NCI-H2029 (cell line): ENCODE measurements around the gene BRAF.
A peak's percentile ranks its signal among the peaks of the same experiment; 100 is the strongest.
"Not testable (repeated sequence)": the region's sequence is repeated elsewhere in the genome, so short reads cannot be mapped to it uniquely, and the experiment has no call there.

ENCODE experiments used
- DNase-seq: peaks from one replicate; lab custom pipeline; 2025; lab: John Stamatoyannopoulos, UW

The BRAF gene

GRCh38 chr7:140924821-140925421 is at the start of gene BRAF:
TSS of gene BRAF (minus strand) at chr7:140924929. CDS start at chr7:140924703, 226 bp downstream.
- peak; percentile 82 for DNase-seq

DNA sequence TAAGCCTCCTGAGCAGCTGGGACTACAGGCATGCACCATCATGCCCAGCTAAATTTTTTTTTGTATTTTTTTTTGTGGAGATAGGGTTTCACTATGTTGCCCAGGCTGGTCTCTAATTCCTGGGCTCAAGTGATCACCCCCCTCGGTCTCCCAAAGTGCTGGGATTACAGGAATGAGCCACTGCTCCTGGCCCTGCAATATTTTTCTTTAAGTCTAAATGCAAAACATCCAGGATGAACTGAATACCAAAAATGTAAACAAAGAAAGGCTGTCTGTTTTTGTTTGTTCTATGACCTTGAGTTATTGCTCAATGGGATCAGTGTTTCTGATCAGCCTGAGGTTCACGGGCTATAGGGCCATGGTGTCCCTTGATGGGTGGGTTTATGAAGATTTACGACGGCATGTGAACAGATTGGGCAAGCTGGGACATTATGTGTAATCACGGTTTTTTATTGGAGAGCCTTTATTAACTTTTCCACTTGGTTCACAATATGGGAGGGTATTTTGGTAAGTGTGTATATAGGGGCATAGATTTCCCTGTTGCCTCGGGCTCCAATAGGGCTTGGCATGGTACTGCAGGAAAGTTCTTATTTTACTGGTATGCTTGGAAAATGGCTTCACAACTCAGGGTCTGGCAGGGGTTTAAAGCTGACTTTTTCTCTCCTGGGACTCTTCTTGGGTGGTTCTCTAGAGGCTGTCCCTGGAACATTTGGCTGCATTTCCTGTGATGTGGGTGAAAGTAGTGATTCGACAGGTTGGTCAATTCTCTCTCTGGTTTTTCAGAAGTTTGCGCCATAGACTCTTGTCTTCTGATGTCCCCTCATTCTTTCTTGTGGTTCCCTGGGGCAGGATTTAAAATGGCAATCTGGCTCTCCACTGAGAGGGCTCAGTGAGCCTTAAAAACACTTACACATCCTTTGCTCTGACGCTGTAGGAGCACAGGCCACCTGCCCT is 48.4 kb upstream of the BRAF start:
- DNase-seq, result no peak

DNA sequence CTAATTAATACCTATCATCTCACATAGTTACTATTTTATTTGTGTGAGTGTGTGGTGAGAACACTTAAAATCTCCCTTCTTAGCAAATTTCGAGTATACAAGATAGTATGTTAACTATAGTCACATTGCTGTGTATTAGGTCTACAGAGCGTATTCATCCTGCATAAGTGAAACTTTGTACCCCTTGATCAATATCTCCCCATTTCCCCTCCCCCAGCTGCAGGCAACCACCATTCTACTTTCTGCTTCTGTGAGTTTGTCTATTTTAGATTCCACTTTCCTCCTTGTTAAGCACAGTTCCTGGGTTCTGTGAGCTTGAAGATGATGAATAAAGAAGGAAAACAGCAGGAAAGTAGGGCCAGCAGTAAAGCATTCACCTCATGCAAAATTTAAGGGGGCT is 47.6 kb upstream of the BRAF start:
- no peak for DNase-seq

GRCh38 chr7:140967438-140967837 is 42.7 kb upstream of the BRAF start:
- no peak for DNase-seq

DNA sequence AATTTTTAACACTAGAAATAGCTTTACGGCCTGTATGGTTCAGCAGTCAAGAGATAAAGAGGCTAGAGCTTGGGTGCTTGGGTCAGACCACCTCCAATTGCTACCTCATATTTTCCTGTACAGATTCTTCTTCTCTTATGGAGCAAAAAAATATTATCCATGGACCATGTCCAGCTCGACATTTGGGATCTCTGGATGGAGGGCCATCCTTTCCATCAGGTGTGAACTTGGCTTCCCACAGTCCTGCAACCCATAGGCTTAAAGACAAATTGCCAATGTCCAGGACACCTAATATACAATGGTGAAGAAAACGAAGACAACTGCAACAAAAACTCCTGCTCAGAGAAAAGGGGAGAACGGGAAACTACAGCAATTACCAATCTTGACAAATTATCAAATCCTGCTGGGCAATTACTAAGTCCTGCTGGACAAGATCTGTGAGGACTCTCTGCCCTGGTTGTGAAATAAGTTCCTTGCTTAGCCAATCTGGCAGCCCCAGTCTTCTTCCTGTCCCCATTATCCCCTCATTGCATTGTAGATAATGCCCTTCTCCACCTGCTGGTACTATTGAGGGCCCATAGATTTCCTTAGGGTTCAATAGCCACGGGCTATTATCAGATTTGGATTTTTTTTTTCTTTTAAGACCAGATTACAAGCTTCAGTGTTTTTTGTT is 42.0 kb upstream of the BRAF start:
- no peak for DNase-seq

DNA sequence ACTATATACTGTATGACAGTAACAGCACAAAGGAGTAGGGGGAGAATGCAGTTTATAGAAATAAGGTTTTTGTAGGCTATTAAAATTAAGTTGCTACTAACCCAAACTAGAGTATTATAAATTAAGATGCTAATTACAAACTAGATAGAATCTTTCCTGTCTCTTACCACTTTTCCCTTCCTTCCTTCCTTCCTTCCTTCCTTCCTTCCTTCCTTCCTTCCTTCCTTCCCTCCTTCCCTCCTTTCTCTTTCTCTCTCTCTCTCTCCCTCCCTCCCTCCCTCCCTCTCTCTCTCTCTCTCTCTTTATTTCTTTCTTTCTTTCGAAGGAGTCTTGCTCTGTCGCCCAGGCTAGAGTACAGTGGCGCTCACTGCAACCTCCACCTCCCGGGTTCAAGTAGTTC is 36.4 kb upstream of the BRAF start:
- no peak for DNase-seq

DNA sequence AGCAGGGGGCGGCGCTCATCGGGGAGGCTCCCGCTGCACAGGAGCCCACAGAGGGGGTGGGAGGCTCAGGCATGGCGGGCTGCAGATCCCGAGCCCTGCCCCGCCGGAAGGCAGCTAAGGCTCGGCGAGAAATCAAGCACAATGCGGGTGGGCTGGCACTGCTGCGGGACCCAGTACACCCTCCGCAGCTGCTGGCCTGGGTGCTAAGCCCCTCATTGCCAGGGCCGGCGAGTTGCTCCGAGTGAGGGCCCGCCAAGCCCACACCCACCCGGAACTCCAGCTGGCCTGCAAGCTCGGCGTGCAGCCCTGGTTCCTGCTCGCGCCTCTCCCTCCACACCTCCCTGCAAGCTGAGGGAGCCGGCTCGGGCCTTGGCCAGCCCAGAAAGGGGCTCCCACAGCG is 32.3 kb upstream of the BRAF start:
- DNase-seq, result not testable (repeated sequence)

DNA sequence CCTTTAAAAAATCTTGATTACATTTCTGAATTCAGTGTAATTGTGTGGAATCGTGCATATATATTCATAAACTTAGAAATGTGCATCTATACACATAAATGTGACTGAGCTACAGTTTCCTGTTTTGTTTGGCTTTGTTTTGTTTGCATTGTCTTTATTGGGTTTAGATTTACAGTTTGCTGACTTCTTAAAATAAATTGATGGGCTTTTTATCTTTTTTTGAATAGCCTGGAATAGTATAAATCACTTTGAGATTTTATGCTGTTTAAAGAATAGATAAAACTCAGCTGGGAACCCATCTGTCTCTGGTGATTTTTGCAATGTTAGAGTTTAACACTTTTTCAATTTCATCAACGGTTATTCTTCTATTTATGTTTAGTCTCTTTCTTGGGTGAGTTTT is 21.2 kb upstream of the BRAF start:
- no peak for DNase-seq

DNA sequence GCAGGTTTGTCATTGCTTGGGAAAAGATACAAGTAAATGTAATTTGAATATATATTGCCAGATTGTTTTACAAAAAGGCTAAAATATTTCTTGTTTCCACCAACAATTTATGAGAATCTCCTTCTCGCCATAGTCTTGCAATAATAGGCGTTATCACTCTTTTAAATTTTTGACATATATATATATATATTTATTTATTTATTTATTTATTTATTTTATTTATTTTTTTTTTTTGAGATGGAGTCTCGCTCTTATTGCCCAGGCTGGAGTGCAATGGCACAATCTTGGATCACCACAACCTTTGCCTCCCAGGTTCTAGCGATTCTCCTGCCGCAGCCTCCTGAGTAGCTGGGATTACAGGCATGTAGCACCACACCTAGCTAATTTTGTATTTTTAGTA is 17.5 kb upstream of the BRAF start:
- DNase-seq, result not testable (repeated sequence)

DNA sequence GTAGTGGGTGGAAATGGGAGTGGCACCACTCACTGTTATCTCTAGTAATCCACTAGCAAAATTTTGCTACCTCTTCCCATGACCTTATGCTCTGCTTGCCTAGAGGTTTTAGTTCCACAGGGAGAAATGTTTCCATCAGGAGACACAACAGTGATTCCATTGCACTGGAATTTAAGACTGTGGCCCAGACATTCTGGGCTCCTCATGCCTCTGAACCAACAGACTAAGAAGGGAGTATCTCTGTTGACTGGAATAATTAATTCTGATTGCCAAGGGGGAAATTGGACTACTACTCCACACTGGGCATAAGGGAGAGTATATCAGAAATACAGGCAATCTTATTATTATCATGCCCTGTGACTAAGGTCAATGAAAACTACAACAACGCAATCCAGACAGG is 16.2 kb upstream of the BRAF start:
- no peak for DNase-seq

GRCh38 chr7:140937702-140938264 is 13.1 kb upstream of the BRAF start:
- DNase-seq, result no peak

- DNase-seq, result no peak
Observed at GRCh38 chr7:140928491-140929309, 4.0 kb upstream of the BRAF start.

DNA sequence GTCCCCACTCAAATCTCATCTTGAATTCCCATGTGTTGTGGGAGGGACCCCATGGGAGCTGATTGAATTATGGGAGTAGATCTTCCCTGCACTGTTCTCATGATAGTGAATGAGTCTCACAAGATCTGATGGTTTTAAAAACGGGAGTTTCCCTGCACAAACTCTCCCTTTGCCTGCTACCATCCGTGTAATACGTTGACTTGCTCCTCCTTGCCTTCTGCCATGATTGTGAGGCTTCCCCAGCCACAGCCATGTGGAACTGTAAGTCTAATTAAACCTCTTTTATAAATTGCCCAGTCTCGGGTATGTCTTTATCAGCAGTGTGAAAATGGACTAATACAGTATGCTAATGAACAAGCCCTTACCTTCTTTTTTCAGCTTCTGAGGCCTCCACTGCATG is 3.2 kb upstream of the BRAF start:
- not testable (repeated sequence) for DNase-seq

DNA sequence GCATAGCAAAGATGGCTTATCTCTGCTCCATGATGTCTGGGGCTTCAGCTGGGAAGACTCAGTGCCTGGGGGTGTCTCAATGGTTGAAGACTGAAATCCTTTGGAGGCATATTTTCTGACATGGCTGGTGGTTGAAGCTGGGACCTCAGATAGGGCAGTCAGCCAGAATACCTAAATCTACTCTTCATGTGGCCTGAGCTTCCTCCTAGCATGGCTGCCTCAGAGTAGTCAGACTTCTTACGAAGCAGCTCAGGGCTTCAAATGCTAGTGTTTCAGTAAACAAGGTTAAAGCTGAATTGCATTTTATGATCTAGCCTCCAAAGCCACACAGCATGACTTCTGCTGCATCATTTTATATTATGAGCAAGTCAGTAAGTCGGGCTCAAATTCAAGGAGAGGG is 2.6 kb upstream of the BRAF start:
- no peak for DNase-seq

GRCh38 chr7:140926021-140926817 is 1.5 kb upstream of the BRAF start:
- peak; percentile 11 for DNase-seq

- DNase-seq, result peak; percentile 63
Observed at GRCh38 chr7:140924019-140924820, 509 bp downstream of the BRAF start.

- DNase-seq, result no peak
Observed at GRCh38 chr7:140923358-140924006, 1.2 kb downstream of the BRAF start.

DNA sequence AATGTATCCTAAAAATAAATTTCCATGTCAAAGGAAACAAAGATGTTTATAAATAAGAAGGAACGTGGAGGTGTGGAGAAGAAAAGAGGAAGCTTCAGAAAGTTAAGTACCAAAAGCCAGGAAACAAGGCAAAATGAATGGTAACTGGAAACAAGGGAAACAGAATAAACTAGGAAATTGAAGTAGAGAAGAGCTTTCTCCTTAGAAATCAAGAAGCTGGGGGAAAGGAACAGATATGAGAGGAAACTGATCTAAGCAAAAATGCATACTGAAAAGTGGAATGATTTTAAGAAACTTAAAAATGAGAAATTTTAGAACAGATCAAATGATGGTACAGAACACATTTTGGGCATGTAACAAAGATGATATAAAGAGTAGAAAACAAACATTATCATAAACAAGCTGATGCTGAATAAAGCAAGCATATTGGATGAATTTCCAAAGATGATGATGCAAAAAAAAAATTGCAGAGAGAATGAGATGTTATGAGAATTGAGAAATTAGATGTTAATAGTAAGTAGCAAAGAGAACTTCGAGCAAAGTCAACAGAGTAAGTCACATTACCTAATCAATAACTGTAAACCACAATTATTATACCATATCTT is 1.9 kb downstream of the BRAF start:
- DNase-seq, result no peak

DNA sequence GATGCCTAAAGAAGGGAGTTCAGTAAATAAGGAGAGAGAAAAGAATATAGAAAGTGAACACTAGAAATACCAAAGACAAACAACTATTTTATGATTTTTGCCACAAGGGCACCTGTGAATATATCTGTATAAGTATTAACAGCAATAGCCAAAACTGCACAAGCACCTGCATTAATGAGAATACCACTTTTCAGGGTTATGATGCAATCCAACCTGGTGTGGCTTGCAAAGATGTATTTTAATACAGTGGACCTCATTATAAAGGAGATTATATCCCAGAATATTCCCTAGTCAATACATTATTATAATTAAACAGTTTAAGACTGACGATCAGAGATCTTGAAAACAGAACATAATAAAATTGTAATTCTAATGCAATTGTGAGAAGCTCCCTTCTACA is 4.0 kb downstream of the BRAF start:
- DNase-seq, result no peak
